Measurements from ENCODE around the gene KRTAP5-4. TPM values are rescaled to one million over a fixed set of nuclear protein-coding genes. Genes with fewer than 3 reads are reported as not detected.
A peak's percentile ranks its signal among the peaks of the same experiment; 100 is the strongest.

KRTAP5-4 gene
- total and polyA plus RNA-seq, 10 donors, result not detected

DNA sequence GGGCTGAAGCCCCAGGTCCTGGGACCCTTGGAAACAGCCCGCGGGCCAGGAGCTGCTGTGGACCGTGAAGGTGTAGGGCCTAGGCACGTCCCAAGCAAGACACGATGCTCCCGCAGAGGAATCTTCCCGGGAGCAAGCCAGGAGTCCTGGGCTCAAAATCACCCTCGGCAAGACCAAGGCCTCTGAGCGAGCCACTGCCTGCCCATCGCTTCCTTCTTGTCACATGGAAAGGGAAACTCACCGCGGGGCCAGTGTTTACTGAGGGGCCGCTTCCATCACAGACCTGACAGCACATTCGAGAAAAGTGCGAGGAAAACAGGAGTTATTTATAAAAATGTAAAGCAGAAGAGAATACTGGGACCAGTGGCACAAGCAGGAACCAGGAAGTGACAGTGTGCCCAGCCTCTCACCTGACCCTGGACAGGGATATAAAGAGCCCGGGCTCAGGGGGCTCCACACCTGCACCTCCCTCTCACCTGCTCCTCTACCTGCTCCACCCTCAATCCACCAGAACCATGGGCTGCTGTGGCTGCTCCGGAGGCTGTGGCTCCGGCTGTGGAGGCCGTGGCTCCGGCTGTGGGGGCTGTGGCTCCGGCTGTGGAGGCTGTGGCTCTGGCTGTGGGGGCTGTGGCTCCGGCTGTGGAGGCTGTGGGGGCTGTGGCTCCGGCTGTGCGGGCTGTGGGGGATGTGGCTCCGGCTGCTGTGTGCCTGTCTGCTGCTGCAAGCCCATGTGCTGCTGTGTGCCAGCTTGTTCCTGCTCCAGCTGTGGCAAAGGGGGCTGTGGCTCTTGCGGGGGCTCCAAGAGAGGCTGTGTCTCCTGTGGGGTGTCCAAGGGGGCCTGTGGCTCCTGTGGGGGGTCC is 7.6 kb upstream of the KRTAP5-4 start, which contains the start of gene KRTAP5-5:
Gene KRTAP5-5, plus strand, starts transcription at position 450 of the 860 bp plus-strand sequence. Its CDS starts 66 bp downstream, at position 516.
- Histone ChIP-seq H3K4me3 (no peak within 1 kb of the TSS), H3K4me1 (peaks cover 0 to 18% (median 9%) of the 10 kb centered on the region in 6 donors), H3K36me3 (no peaks in the 10 kb centered on the region), H3K9me3 (no peaks in the 10 kb centered on the region), H3K27me3 (replicated peaks in 1 of 7) (peaks cover 0 to 81% (median 15%) of the 10 kb centered on the region in 7 donors), H3K27ac (no peak within 1 kb of the TSS)
- WGBS, 5 donors, result 64 to 76% (median 66%) methylated on average over 12 to 26 of the region's 26 CpGs
- intact Hi-C loops (cut with DNase I; ENCODE audit: low total_unique reads), result no loop called here
- no peak for TF ChIP-seq POLR2AphosphoS5 (IDR thresholded peaks at IDR 0.05)
- TF ChIP-seq, protein P1, sequence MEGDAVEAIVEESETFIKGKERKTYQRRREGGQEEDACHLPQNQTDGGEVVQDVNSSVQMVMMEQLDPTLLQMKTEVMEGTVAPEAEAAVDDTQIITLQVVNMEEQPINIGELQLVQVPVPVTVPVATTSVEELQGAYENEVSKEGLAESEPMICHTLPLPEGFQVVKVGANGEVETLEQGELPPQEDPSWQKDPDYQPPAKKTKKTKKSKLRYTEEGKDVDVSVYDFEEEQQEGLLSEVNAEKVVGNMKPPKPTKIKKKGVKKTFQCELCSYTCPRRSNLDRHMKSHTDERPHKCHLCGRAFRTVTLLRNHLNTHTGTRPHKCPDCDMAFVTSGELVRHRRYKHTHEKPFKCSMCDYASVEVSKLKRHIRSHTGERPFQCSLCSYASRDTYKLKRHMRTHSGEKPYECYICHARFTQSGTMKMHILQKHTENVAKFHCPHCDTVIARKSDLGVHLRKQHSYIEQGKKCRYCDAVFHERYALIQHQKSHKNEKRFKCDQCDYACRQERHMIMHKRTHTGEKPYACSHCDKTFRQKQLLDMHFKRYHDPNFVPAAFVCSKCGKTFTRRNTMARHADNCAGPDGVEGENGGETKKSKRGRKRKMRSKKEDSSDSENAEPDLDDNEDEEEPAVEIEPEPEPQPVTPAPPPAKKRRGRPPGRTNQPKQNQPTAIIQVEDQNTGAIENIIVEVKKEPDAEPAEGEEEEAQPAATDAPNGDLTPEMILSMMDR (IDR thresholded peaks at IDR 0.05 in 8 of 11, conservative IDR thresholded peaks at IDR 0.05 in 3 of 11), result no peak
- TF ChIP-seq POLR2A (IDR thresholded peaks at IDR 0.05), result no peak
- no peak for DNase-seq

DNA sequence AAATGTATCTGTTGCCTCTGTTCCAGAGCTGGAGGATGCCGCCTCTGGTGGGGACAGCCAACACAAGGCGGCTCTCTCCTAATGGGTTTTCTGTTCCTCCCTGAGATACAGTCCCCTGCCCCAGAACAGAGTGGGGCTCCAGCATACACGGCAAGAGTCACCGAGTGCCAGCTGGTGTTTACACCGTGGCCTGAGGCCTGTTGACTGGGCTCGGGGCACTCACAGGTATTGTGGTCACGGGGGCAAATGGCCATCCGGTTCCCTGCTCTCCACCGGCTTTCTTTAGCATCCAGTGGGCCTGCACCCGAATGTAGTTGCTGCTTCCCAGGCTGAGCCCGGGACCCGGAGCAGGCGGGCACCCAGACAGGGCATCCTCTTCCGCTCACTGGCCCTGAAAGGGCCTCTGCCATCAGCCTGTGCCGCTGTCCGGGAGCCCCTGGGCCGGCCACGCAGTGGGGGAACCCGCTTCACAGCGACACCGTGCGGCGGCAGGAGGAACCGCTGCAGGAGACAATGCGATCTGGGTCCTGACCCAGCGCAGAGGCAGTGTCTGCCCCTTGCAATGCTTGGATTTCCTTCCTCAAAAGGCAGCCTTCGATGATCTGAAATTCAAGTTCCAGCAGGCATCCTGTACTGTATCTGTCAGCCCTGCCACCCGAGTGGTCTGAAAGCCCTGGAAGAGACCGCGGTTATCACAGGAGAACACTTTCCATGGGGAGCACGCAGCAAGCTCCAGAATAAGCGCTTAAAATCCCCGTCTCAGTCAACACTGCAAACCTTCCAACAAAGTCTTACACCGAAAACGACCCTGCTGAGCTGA is 6.8 kb upstream of the KRTAP5-4 start:
- no peak overlapping the region for H3K4me3 ChIP-seq
- 21 to 29% (median 26%) methylated on average over 24 to 35 of the region's 35 CpGs for WGBS, 5 donors
- no peaks in the 10 kb centered on the region for H3K9me3 ChIP-seq
- peak; percentile 88 for DNase-seq
- H3K27ac ChIP-seq, result no peak overlapping the region
- no peaks in the 10 kb centered on the region for H3K36me3 ChIP-seq
- H3K27me3 ChIP-seq (replicated peaks in 1 of 7), result peaks cover 0 to 74% (median 12%) of the 10 kb centered on the region in 7 donors
- peaks cover 0 to 18% (median 9%) of the 10 kb centered on the region in 6 donors for H3K4me1 ChIP-seq
- TF ChIP-seq POLR2A (IDR thresholded peaks at IDR 0.05) (no peak), POLR2AphosphoS5 (IDR thresholded peaks at IDR 0.05) (peak in 2 of 3 donors; percentile 42 to 55)
- TF ChIP-seq, protein P1 (IDR thresholded peaks at IDR 0.05 in 8 of 11, conservative IDR thresholded peaks at IDR 0.05 in 3 of 11), result peak; percentile 55 to 95 (median 87)
- intact Hi-C loops (cut with DNase I; ENCODE audit: low total_unique reads), result no loop called here

DNA sequence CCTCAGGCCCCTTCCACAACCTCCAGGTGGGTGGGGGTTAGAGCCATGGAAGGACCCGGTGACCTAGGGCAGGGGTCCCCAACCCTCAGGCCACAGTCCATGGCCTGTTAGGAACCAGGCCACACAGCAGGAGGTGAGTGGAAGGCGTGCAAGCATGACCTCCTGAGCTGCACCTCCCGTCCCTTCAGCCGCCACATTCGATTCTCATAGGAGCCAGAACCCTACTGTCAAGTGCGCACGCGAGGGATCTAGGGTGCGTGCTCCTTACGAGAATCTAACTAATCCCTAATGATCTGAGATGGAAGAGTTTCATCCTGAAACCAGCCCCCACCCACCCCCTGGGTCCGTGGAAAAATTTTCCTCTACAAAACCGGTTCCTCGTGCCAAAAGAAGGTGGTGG is 3.6 kb upstream of the KRTAP5-4 start:
- H3K27me3 ChIP-seq (replicated peaks in 1 of 7), result peaks cover 0 to 46% (median 7%) of the 10 kb centered on the region in 7 donors
- DNase-seq, result no peak
- intact Hi-C loops (cut with DNase I; ENCODE audit: low total_unique reads), result no loop called here
- no peak overlapping the region for H3K27ac ChIP-seq
- TF ChIP-seq, protein P1 (IDR thresholded peaks at IDR 0.05 in 8 of 11, conservative IDR thresholded peaks at IDR 0.05 in 3 of 11), result no peak
- no peak for TF ChIP-seq POLR2A (IDR thresholded peaks at IDR 0.05)
- no peaks in the 10 kb centered on the region for H3K36me3 ChIP-seq
- no peak overlapping the region for H3K4me3 ChIP-seq
- peaks cover 0 to 11% (median 9%) of the 10 kb centered on the region in 6 donors for H3K4me1 ChIP-seq
- no peaks in the 10 kb centered on the region for H3K9me3 ChIP-seq
- 84 to 90% (median 87%) methylated on average over 13 of the region's 13 CpGs for WGBS, 5 donors

All from spleen (tissue), 11 donors.